VCaP (cell line): ENCODE data around the gene CPNE5.
A peak's percentile ranks its signal among the peaks of the same experiment; 100 is the strongest.

Source experiments
- H3K27ac ChIP-seq: fragments of 450-650 bp; 2 replicates; pipeline ENCODE4 v1.5.1; 2017
- TF ChIP-seq, protein P1 (sequence below): fragments of 450-650 bp; conservative IDR thresholded peaks from 2 replicates; pipeline ENCODE4 v1.5.1; 2017; ENCODE audit warnings: mild to moderate bottlenecking, moderate library complexity

The CPNE5 gene

DNA sequence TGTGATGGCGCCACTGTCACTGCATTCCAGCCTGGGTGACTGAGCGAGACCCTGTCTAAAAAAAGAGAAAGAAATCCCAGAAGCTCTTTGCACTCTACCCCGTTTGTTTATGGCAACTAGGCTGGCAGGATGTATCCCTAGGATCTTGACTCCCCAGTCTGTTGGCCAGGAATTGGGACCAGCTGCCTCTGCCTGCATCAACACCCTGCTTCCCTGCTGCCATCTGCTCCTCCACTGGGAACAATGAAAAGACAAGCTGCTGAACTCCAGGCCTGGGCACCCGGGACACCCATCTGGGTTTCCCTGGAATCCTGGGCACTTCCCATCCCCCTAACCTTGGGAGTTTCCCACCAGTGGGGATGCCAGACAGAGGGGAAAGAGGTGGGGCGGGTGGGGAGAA, 64.9 kb downstream of the CPNE5 start:
- TF ChIP-seq, protein P1, sequence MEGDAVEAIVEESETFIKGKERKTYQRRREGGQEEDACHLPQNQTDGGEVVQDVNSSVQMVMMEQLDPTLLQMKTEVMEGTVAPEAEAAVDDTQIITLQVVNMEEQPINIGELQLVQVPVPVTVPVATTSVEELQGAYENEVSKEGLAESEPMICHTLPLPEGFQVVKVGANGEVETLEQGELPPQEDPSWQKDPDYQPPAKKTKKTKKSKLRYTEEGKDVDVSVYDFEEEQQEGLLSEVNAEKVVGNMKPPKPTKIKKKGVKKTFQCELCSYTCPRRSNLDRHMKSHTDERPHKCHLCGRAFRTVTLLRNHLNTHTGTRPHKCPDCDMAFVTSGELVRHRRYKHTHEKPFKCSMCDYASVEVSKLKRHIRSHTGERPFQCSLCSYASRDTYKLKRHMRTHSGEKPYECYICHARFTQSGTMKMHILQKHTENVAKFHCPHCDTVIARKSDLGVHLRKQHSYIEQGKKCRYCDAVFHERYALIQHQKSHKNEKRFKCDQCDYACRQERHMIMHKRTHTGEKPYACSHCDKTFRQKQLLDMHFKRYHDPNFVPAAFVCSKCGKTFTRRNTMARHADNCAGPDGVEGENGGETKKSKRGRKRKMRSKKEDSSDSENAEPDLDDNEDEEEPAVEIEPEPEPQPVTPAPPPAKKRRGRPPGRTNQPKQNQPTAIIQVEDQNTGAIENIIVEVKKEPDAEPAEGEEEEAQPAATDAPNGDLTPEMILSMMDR = no peak

DNA sequence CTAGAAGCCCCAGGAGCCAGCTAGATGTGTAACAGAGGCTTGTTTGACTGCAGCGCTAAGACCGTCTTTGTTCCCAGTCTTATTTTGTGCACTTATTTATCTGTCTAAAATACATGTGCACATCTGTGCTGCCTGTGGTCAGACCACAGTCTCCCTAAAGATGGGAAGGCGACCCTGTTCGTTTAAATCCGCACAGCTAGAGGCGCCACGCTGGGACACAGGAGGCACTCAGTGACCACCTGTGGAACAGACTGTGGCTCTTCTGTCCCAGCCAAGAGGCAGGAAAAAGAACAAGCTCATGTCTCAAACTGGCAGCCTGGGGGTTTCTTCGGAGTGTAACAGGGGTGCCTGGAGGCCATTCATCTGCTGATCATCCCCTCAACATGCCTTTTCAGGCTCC, 66.8 kb downstream of the CPNE5 start:
- TF ChIP-seq, protein P1 = no peak
- no peak overlapping the region for H3K27ac ChIP-seq

More for the DNA sequence above, 64.9 kb downstream of the CPNE5 start:
- no peak overlapping the region for H3K27ac ChIP-seq

DNA sequence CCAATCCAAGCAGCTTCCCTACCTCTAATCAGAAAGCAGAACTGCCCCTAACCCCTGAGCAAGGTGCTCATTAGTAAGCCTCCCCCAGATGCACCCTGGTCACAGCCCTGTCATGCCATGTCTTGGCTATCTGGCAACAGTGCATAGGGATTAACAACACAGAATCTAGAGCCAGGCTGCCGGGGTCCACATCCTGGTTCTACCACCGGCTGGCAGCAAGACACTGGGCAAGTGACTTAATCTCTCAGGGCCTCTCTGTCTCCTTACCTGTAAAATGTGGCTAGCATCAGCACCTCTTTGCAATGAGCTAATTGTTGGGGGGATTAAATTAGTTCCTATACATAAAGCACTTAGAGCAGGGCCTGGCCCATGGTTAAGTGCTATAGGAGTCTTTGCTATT, 68.1 kb downstream of the CPNE5 start:
- H3K27ac ChIP-seq = no peak overlapping the region
- TF ChIP-seq, protein P1 = no peak

DNA sequence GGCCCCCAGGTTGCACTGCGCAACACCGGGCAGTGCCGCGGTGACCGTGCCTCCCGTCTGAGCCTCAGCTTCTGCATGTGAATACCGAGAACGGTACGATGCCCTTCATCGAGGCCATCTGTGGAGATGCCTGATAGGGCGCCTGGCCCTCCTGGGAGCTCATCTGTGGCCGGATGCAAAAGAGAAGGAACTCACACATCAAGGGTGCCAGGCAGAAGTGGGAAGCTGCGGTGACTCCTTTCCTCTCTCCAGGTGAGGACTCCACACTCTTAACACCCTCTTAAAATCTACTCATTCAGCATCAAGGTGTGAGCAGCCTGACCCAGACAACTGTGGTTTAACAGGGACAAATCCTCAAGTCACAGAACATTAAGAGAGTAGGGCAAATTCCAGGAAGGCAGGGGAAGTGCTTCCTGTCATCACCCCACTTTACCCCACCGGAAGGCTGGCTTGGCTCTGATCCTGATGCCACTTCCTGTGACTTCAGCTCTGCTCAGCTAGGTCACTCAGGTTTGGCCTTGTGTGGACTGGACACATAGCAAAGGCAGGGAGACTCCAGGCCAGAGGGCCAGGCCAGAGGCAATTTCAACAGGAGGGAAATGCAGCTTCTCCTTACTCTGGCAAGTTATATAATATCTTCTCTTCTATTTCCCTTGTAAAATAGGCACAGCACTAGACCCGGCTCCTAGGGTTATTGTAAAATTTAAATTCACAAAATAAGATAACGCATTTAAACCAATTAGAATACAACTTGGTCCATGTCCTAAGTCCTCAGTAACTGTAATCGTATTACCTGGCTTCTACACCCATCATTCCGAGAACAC, 69.4 kb downstream of the CPNE5 start:
- H3K27ac ChIP-seq = no peak overlapping the region
- TF ChIP-seq, protein P1 = no peak

DNA sequence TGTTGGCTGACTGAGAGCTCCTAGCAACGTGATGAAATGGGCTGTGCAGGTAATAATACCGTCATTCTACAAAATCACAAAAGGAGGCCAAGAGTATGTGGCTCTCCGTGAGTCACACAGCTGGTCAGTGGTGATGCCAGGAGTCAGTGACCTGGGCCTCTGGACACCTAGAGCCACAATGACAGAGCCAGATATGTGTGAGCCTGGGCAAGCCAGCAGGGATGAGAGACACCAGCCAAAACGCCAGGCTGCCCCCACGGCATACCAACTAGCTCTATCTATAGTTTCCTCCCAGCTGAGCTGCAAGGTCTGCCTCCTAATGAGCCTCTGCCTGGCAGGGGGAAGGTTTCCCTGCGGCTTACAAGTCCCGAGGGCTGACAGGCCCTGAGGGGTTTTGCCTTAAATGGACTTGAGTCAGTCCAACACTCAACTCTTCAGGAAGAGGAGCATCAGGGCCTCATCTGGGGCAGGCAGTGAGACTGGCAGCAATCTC, 70.0 kb downstream of the CPNE5 start:
- H3K27ac ChIP-seq = no peak overlapping the region
- TF ChIP-seq, protein P1 = no peak

DNA sequence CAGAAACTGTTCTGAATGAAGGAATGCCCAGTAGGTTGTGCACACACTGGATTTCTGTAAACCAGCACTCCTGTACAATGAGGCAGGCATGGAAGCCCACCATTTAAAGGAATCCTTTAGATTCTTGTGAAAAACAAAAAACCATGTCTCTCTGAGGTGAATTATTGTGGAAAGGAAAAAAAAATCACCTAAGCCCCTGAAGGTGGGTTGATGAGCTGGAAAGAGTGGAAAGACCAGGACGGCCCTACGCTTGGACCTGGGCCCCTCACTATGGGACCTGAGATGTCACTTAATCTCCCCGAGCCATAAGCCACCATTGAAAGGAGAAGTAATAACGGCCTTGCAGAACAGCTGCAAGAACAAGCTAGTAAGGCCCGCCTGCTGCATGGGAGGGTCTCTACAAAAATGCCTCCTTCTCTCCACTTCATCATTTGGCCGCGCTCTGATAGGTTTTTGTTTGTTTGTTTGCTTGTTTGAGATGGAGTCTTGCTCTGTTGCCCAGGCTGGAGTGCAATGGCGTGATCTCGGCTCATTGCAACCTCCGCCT, 72.8 kb downstream of the CPNE5 start:
- TF ChIP-seq, protein P1 = no peak; the same call in none of the 2 replicates

DNA sequence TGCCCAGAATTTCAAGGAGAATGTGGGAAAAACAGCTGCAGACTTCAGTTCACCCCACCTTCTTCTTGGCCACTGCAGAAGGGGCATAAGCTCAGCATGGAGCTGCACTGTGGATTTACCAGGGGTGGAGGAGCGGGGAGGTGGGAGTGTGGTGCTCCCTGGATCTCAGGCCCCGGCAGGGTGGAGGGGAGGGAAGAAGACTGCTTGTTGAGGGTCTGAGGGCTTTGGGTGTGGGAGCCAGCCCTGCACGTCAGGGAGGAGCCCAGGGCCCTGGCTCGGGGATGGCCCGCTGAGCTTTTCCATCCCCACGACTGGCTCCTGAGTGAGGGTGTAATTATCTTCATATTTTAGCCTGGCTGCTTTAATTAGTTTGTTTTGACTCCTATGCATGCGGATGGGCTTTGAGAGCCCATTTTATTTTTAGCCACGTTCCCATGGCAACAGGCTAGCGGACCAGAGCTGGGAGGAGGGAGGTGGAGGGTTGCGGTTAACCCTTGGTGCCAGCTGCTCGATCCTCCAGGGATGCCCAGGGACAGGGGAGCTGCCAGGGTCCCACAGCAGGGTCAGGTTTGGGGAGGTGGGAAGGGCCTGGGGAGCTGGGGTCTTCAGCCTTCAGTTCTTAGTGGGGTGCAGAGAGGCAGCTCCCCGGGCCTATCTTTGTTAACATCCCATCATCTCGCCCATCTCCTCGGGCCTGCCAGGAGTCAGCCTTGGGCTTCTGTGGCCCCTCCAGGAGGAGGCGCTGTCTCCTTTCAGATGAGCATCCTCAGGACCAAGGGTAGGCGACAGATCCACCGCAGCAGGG, 73.4 kb downstream of the CPNE5 start:
- TF ChIP-seq, protein P1 = peak; percentile 90
- H3K27ac ChIP-seq = no peak overlapping the region

More for the DNA sequence above, 72.8 kb downstream of the CPNE5 start:
- H3K27ac ChIP-seq = no peak overlapping the region
